Ovary (tissue), 3 donors: ENCODE data around the gene SLAMF7.

Experiments used
- CTCF ChIP-seq, 3 donors: fragments of 450-650 bp in 2 of 3; fragments of 200-600 bp in 1 of 3; IDR thresholded peaks; one replicate each; pipeline versions ENCODE4 v1.5.1 to v1.8.0; 2016 to 2022; ENCODE audit warnings: antibody characterized with exemption in 3 of 3, mild to moderate bottlenecking in 1 of 3
- EP300 ChIP-seq: sonication (generic); formaldehyde crosslinking; IDR thresholded peaks from one replicate; pipeline ENCODE4 v1.6.1; 2017; ENCODE audit warnings: antibody characterized with exemption
- POLR2A ChIP-seq: fragments of 450-650 bp; IDR thresholded peaks from one replicate; pipeline ENCODE4 v1.6.1; 2017; ENCODE audit warnings: antibody characterized with exemption, mild to moderate bottlenecking, moderate library complexity
- donor health status: DM: no; HTN: no; CAD: no.

DNA sequence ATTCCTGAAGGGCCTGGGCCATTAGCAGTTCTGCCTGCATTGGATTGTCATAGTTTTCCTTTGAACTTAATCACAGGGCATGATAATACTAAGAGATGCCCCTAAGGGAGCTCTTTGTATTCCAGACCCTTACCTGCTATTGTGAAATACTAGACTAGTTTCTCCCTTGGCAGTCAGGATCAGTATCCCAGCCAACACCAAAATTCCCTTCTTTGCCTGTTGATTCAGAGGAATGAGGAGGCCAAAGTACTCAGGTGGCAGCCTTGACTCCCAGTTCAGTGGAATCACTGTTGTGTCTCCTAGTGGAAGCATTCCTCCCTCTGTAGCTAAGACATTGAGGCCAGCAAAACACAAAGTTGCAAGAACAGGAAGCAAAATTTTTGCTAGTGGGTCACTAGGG lies 20.7 kb downstream of the SLAMF7 start:
- TF ChIP-seq CTCF (IDR thresholded peaks at IDR 0.05) (no peak), POLR2A (no peak), EP300 (no peak)
